HL-60 (cell line): Measurements from ENCODE around the gene CDKN2B.

Source experiments
- DNase-seq, 2 experiments: peaks; one replicate each; pipeline ENCODE4 v3.0.0-alpha.2; 2010 to 2020; ENCODE audit warnings: low read depth in 1 of 2, low spot score in 1 of 2
- H3K27ac ChIP-seq: fragments of 250-450 bp; sonication (Bioruptor Pico); replicated peaks from 2 replicates; pipeline ENCODE4 v1.5.1; 2020; ENCODE audit warnings: mild to moderate bottlenecking, moderate library complexity
- H3K27me3 ChIP-seq: fragments of 250-450 bp; sonication (Bioruptor Pico); 2 replicates; pipeline ENCODE4 v1.5.1; 2021; ENCODE audit warnings: mild to moderate bottlenecking, moderate library complexity; ENCODE audit not compliant: insufficient read depth, poor library complexity, severe bottlenecking
- H3K4me3 ChIP-seq: replicated peaks from 2 replicates; pipeline ENCODE4 v1.5.1; 2011; ENCODE audit warnings: mild to moderate bottlenecking, control low read depth, low read length; ENCODE audit not compliant: insufficient read depth
- GABPA ChIP-seq: IDR thresholded peaks from 2 replicates; pipeline ENCODE4 v1.6.1; 2012; ENCODE audit warnings: low read depth
- POLR2AphosphoS5 ChIP-seq: IDR thresholded peaks from 2 replicates; pipeline ENCODE4 v1.6.1; 2012; ENCODE audit warnings: low read depth
- REST ChIP-seq: IDR thresholded peaks from 2 replicates; pipeline ENCODE4 v1.6.1; 2012; ENCODE audit warnings: low read depth; ENCODE audit not compliant: insufficient replicate concordance
- SPI1 ChIP-seq: IDR thresholded peaks from 2 replicates; pipeline ENCODE4 v1.6.1; 2012; ENCODE audit warnings: low read depth, mild to moderate bottlenecking, borderline replicate concordance
- TF ChIP-seq, protein P1 (sequence below): IDR thresholded peaks from one replicate; pipeline ENCODE4 v1.5.1; 2011; ENCODE audit warnings: low read length, control low read depth, inconsistent platforms; ENCODE audit not compliant: insufficient read depth

The CDKN2B gene

DNA sequence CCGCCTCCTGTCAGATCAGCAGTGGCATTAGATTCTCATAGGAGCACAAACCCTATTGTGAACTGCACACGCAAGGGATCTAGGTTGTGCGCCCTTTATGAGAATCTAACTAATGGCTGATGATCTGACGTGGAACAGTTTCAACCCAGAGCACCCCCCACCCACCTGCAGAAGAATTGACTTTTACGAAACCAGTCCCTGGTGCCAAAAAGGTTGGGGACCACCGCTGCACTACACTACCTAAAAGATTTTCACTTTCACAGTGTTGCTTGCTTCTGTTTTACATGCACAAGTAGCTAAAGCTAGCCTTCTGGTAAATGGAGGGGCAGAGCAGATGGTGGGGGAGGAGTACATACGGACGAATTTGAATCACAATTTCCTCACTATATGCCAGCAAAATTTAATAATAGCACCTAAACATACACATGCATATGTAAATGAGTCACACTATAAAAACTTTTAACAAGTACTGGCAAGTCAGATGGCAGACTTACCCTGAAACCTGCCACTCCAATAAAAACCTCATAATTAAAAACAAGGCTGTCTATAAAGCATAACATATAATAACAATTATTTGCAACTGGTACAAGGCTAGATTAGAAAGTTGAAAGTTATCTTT lies 24.0 kb upstream of the CDKN2B start:
- no peak for DNase-seq
- Histone ChIP-seq H3K4me3 (no peak overlapping the region), H3K27me3 (no peaks in the 10 kb centered on the region), H3K27ac (no peak overlapping the region)
- no peak for TF ChIP-seq REST
- TF ChIP-seq, protein P1, sequence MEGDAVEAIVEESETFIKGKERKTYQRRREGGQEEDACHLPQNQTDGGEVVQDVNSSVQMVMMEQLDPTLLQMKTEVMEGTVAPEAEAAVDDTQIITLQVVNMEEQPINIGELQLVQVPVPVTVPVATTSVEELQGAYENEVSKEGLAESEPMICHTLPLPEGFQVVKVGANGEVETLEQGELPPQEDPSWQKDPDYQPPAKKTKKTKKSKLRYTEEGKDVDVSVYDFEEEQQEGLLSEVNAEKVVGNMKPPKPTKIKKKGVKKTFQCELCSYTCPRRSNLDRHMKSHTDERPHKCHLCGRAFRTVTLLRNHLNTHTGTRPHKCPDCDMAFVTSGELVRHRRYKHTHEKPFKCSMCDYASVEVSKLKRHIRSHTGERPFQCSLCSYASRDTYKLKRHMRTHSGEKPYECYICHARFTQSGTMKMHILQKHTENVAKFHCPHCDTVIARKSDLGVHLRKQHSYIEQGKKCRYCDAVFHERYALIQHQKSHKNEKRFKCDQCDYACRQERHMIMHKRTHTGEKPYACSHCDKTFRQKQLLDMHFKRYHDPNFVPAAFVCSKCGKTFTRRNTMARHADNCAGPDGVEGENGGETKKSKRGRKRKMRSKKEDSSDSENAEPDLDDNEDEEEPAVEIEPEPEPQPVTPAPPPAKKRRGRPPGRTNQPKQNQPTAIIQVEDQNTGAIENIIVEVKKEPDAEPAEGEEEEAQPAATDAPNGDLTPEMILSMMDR, result no peak

- no peak overlapping the region for H3K27ac ChIP-seq
- TF ChIP-seq REST, result no peak
- TF ChIP-seq SPI1, result peak; percentile 53; the same call in 1 of the 2 replicates
- no peak for DNase-seq
- no peak overlapping the region for H3K4me3 ChIP-seq
- H3K27me3 ChIP-seq, result no peaks in the 10 kb centered on the region
Measured at GRCh38 chr9:22031655-22032411, 22.7 kb upstream of the CDKN2B start.

DNA sequence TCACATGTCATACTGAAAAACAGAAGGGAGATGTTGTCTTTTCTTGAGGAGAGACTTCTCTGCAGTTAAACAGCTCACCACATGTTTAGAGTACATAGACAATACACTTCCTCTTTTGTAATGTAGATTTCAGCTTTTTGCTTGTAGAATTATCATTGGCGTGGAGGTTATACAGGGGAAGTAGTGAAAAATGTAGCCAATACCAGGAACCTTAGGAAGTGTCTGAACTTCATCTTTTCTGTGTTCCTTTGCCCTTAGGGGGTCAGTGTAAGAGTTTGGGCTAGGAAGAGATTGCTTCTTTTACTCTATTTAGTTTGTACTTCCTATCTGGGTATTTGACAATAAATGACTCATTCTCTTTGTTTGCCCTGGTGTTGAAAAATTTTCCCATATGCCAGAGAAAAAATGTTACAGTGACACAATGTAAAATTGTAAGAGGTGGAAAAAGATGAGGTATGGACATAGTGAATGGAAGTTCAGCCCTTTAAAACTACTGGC lies 21.0 kb upstream of the CDKN2B start:
- peak; percentile 97 for TF ChIP-seq SPI1
- no peak for TF ChIP-seq GABPA
- H3K27me3 ChIP-seq, result no peaks in the 10 kb centered on the region
- H3K27ac ChIP-seq, result peak overlapping the region; percentile 76
- H3K4me3 ChIP-seq, result no peak overlapping the region
- DNase-seq, result peak in 1 of 2 experiments; percentile 36

DNA sequence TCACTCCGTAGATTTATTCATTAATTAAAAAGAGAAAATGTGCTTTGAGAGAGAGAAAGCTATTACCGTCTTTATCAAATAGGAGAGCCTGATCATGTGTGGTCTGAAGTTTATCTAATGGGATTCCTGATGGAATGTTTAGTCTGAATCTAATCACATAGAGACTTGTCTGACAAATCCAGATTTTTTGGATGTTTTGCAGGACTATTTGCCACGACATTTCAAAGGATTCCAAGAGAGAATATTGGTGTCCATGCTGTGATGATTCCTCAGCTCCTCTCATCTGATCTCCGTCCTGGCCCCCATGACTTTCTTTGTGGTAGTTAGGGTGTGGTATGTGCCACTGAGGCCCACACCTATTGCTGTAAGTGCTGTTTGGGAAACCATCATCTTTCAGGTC lies 20.1 kb upstream of the CDKN2B start:
- Histone ChIP-seq H3K4me3 (no peak overlapping the region), H3K27me3 (no peaks in the 10 kb centered on the region), H3K27ac (peak overlapping the region; percentile 76)
- no peak for DNase-seq
- no peak for TF ChIP-seq POLR2AphosphoS5
- TF ChIP-seq SPI1, result no peak
- no peak for TF ChIP-seq GABPA
- TF ChIP-seq, protein P1, result no peak
- no peak for TF ChIP-seq REST
